HG02852 (cell line): ENCODE results near the gene CBLB.

Experiments
- ATAC-seq: cut with Tn5 transposase; IDR thresholded peaks from one replicate; pipeline ENCODE4 v1.9.1; 2021; ENCODE audit warnings: mild to moderate bottlenecking, moderate library complexity; ENCODE audit not compliant: unreplicated experiment

The CBLB gene

GRCh38 chr3:105868742-105869530, at the start of gene CBLB:
Gene CBLB, minus strand, starts transcription at chr3:105869012. Its CDS starts 1,435 bp downstream, at chr3:105867577.
- peak; percentile 84 for ATAC-seq

DNA sequence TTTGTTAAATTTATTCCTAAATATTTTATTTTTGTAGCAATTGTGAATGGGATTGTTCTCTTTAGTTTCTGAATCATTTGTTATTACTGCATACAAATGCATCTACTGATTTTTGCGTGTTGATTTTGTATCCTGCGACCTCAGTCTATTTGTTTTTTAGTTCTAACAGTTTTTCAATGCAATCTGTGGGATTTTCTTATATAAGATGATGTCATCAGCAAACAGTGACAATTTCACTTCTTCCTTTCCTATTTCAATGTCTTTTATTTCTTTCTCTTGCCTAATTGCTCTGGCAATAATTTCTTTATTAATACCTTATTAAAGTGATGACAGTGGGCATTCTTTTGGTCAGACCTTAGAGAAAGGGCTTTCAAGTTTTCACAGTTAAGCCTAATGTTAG, 48.0 kb upstream of the CBLB start:
- ATAC-seq: no peak

DNA sequence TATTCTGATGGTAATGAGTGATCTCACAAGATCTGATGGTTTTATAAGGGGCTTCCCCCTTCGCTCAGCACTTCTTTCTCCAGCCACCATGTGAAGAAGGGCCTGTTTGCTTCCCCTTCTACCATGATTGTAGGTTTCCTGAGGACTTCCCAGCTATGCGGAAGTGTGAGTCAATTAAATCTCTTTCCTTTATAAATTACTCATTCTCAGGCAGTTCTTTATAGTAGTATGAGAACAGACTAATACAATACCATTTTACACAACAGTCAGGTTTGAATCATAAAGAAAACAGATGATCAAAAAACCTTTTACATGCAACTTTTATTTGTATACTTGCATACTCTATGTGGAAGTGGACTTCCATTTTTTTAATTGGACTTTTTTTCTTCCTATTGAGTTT, 46.7 kb upstream of the CBLB start:
- ATAC-seq: no peak

- no peak for ATAC-seq
Observed at GRCh38 chr3:105913616-105914015, 44.8 kb upstream of the CBLB start.

GRCh38 chr3:105912891-105913290, 44.1 kb upstream of the CBLB start:
- ATAC-seq: no peak

DNA sequence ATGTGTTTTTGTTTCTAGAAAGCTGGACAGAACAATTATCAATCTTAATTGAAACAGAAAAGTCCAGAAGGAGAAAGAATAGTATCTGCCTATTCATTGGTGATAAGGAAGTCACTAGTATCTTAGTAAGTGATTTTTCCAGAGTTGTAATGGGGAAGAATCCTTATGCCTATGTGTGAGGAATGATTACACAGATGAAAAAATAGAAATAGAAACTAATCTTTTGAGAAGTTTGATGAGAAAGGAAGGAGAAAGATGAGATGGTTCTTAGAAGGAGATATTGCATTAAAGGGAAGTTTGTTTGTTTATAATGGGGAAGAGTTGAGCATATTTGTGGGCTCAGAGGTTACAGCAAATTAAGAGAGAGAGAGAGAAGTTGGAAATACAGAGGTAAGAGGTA, 42.7 kb upstream of the CBLB start:
- ATAC-seq: no peak

- peak; percentile 61 for ATAC-seq
Observed at GRCh38 chr3:105907777-105908176, 39.0 kb upstream of the CBLB start.

- ATAC-seq: no peak
Observed at GRCh38 chr3:105906836-105907235, 38.0 kb upstream of the CBLB start.

- no peak for ATAC-seq
Observed at GRCh38 chr3:105906345-105906744, 37.5 kb upstream of the CBLB start.

DNA sequence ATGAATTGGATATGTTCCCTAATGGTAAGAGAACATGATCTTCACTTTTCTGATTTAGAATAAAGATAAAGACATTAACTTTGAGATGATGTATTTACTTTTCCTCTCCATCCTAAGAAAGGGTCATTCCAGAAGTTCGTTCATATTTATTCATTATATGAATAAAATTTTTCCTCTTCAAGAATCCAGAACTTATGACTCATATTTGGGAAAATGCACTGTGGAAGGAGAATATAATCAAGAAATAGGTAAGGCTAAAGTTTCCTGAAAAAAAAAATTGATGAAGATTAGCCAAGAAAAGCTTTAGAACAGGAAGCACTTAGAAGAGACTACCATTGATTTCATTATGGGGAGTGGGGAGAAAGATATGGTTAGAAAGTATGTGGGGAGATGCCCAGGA, 36.5 kb upstream of the CBLB start:
- no peak for ATAC-seq

DNA sequence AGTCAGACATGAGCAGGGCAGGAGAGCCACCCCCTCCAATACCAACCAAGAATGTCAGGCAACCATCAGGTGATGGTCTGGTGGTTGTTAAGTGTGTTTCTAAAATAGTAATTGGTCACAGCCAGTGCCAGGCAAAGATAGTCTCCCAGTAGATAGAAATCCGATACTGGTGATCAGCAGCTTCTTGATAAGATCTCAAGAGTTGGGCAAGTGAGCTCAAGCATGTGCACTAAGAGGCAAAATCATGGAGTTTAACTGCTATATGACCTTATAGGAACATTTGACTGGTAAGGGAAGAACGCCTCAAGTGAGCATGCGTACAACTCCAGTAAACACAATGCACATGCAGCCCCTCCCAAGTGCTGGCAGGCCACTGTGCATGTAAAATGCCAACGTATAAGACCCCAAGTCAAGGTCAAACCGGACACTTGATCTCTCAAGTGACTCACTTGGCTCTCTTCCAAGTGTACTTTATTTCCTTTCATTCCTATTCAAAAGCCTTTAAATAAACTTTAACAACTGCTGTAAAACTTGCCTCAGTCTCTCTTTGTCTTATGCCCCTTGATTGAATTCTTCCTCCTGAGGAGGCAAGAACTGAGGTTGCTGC, 36.0 kb upstream of the CBLB start:
- ATAC-seq: no peak

- ATAC-seq: no peak
Observed at GRCh38 chr3:105904251-105904650, 35.4 kb upstream of the CBLB start.

GRCh38 chr3:105899516-105899915, 30.7 kb upstream of the CBLB start:
- ATAC-seq: no peak

DNA sequence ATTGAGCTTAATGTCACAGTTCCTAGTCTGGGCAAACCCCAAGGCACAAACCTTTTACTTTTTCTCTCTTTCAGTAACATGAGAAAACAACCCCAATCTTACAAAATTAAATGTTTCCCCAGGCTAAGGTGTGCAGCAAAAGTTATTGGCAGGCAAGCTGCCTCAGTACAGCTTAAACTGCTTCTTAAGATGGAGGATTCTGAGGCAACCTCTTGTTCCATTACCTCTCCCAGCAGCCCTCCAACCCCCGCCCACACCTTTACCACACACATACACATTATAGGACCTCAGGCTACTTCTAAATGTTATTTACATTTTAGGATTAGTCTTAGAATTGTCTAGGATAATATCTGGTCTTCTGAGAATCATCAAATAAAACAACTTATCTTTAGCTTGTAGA, 22.3 kb upstream of the CBLB start:
- ATAC-seq: no peak

- no peak for ATAC-seq
Observed at GRCh38 chr3:105888621-105889579, 20.1 kb upstream of the CBLB start.

- ATAC-seq: no peak
Observed at GRCh38 chr3:105885256-105885655, 16.4 kb upstream of the CBLB start.

DNA sequence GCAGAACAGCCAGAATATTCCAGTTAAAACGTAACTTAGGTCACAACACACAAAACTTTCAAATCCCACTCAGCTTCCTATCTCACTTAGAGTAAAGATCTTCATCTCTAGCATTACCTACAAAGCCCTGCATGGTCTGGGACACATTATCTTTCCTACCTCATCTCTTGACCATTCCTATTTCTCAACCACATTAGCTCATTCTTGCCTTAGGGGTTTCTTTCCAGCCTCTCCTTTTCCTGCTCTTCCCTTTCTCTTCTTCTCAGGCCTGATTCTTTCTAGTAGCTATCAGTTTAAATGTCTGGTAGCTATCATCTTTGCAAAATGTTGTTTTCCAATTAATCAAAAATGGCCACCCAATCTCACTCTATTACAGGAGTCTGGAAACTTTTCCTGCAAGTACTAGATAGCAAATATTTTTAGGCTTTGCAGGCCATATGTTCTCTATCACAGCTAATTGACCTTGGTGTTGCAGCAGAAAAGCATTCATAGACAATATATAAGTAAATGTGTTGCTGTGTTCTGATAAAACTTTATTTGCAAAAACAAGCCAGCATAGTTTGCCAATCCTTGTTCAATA, 15.1 kb upstream of the CBLB start:
- ATAC-seq: no peak

DNA sequence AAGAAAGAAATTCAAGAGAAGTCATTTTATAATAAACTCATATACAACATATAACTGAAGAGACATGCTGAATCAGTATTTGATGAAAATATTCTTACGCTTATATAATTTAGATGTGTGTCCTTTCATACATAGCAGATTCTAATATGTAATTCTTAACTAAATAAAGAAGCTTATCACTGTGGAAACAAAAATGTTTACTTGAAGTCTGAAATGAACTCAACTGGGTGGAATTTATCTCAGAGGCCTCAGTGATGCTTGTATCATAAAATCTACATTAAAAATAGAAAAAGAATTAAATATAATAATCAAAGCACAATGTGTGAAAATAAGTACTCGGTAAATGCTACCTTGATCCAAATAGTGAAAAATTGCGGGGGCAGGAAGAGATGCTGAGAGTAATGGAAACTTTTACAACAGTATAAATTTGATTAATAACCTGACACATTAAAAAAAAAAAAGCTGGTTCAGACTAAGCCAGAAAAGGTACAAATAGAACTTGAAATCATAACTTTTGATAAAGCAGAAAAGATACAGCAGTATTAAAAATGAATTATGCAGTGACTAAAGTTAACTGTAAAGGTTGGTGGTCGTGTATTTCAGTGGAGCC, 12.0 kb upstream of the CBLB start:
- ATAC-seq: no peak

DNA sequence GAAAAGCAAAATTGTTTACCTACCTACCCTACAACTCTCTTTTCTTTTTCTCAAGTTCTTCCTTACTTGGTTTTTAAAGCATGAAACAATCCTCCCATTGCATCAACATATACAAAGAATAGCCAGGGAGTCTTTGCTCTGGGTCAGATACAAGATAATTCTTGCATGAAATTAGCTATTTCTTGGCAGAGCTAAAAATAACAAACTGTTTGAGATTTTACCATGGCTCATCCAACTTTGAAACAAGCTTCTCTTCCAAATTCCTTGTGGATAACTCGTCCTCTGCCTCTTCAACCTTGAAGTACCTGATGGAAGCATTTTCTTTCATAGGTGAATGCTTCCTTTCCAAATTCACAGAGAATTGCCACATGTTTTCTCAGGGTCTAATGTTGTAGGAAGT, 9.2 kb upstream of the CBLB start:
- no peak for ATAC-seq

DNA sequence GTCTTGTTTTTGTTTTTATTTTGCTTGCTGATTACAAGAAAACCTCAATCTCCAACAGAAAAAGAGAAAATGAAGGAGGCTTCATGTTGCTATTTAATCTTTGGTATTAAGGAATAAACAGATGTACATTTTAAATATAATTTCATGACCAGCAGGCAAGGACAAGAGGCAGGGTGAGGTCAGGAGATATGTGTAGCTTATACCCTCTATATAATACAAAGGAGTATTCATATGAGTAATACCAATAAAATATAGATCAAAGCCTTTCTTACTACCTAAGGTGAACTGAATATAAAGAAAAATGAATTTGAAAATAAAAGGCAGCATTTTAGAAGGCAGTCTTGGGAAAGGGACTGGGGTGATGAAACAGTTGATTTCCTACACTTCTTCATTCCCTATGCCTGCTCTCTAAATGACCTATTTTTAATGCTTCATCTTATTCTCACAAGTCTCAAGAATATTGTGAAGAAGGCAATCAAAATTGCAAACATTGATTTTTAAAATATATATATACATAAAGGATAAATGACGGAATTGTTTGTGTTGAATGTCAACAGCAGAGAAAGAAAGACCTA, 8.6 kb upstream of the CBLB start:
- no peak for ATAC-seq
